Right lobe of liver (tissue), 4 donors: ENCODE measurements around the gene SLC39A7.

Experiments
- CTCF ChIP-seq, 4 donors: fragments of 200-600 bp in 3 of 4; fragments of 450-650 bp in 1 of 4; IDR thresholded peaks; one replicate each; pipeline versions ENCODE4 v1.5.1 to v1.8.0; 2016 to 2022; ENCODE audit warnings: antibody characterized with exemption in 4 of 4, mild to moderate bottlenecking in 2 of 4
- POLR2A ChIP-seq: fragments of 450-650 bp; IDR thresholded peaks from one replicate; pipeline ENCODE4 v1.6.1; 2017; ENCODE audit warnings: antibody characterized with exemption, mild to moderate bottlenecking
- donor health status: DM: no; HTN: no; CAD: no.
- donor health status: DM: no; HTN: no; CAD: no.
- donor health status: DM: no; HTN: yes; CAD: no.

GRCh38 chr6:33174784-33175183, 25.9 kb upstream of the SLC39A7 start:
- TF ChIP-seq CTCF (IDR thresholded peaks at IDR 0.05) (no peak), POLR2A (no peak)
